ENCODE measurements around the gene MMP25.
"Not testable (repeated sequence)": the region's sequence is repeated elsewhere in the genome, so short reads cannot be mapped to it uniquely, and the experiment has no call there.

GRCh38 chr16:3075946-3076345 is 29.6 kb downstream of the MMP25 start:
- not testable (repeated sequence) for TF ChIP-seq TBL1XR1 (IDR thresholded peaks at IDR 0.05; ENCODE audit: low read length in 2 of 2); CTCF (IDR thresholded peaks at IDR 0.05 in 2 of 3, conservative IDR thresholded peaks at IDR 0.05 in 1 of 3; ENCODE audit: insufficient read depth in 2 of 3, low read depth in 1 of 3, low read length in 3 of 3)

Data from K562 (cell line).